ENCODE measurements around the gene SH3D21.

SH3D21 gene

DNA sequence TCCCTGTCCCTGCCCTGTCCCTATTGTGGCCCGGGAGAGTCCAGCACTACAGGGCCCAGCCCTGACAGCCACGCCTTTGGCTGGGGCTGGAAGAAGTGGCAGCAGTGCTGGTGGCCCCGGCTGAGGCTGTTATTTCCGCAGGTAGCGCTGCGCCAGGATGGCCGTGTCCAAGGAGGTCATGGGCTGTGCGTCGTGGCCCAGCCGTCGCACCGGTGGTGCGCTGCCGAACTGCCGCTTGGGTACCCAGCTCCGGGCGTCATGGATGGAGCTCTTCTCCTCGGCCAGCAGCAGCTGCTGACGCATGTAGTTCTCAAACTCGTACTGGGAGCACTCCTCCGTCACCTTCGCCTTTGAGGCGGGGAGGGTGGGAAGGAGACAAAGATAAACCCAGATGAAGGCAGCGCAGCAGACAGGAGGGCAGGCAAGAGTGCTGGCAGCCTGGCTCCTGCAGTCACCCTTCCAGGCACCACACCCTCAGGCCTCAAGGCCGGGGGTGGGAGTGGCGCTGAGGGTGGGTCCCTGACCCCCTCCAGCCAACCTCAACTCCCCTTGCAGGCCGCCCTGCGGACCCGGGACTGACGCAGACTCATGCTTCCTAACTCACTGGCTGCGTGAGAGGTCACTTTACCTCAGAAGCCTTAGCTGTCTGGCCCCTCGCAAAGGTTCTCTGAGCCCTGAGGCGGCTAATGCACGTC, 35.6 kb downstream of the SH3D21 start:
- H3K27ac ChIP-seq (ENCODE audit: low read depth, low read length): no peak overlapping the region
- H3K4me3 ChIP-seq (ENCODE audit: low read length): no peak overlapping the region
- H3K36me3 ChIP-seq (ENCODE audit: control insufficient read depth, low read length): peaks cover 63% of the 10 kb centered on the region
- H3K9me3 ChIP-seq (ENCODE audit: control insufficient read depth, insufficient read depth, low read length): no peaks in the 10 kb centered on the region
- peaks cover 6% of the 10 kb centered on the region for H3K4me1 ChIP-seq (ENCODE audit: control insufficient read depth, low read length)
- no peak for TF ChIP-seq EZH2phosphoT487 (IDR thresholded peaks at IDR 0.05; ENCODE audit: borderline replicate concordance, low read length)
- TF ChIP-seq, protein P1, sequence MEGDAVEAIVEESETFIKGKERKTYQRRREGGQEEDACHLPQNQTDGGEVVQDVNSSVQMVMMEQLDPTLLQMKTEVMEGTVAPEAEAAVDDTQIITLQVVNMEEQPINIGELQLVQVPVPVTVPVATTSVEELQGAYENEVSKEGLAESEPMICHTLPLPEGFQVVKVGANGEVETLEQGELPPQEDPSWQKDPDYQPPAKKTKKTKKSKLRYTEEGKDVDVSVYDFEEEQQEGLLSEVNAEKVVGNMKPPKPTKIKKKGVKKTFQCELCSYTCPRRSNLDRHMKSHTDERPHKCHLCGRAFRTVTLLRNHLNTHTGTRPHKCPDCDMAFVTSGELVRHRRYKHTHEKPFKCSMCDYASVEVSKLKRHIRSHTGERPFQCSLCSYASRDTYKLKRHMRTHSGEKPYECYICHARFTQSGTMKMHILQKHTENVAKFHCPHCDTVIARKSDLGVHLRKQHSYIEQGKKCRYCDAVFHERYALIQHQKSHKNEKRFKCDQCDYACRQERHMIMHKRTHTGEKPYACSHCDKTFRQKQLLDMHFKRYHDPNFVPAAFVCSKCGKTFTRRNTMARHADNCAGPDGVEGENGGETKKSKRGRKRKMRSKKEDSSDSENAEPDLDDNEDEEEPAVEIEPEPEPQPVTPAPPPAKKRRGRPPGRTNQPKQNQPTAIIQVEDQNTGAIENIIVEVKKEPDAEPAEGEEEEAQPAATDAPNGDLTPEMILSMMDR (IDR thresholded peaks at IDR 0.05; ENCODE audit: low read depth, low read length, poor library complexity, severe bottlenecking): no peak
- no peaks in the 10 kb centered on the region; the same call in 1 of the 2 replicates for H4K20me1 ChIP-seq (ENCODE audit: control insufficient read depth, insufficient read depth, low read depth, low read length)
- H3K79me2 ChIP-seq (ENCODE audit: control insufficient read depth, low read length): no peaks in the 10 kb centered on the region
- H3K9me2 ChIP-seq (replicated peaks; ENCODE audit: control insufficient read depth, low read length): no peaks in the 10 kb centered on the region
- no peaks in the 10 kb centered on the region; the same call in 1 of the 2 replicates for H3F3A ChIP-seq (ENCODE audit: control insufficient read depth, insufficient read depth)
- no peak overlapping the region for H3K4me2 ChIP-seq (ENCODE audit: low read length)
- H3K27me3 ChIP-seq (ENCODE audit: control insufficient read depth, low read length): no peaks in the 10 kb centered on the region

GRCh38 chr1:36342426-36343185, 36.4 kb downstream of the SH3D21 start:
- no peaks in the 10 kb centered on the region; the same call in 1 of the 2 replicates for H3F3A ChIP-seq (ENCODE audit: control insufficient read depth, insufficient read depth)
- no peaks in the 10 kb centered on the region for H3K9me3 ChIP-seq (ENCODE audit: control insufficient read depth, insufficient read depth, low read length)
- no peaks in the 10 kb centered on the region; the same call in 1 of the 2 replicates for H4K20me1 ChIP-seq (ENCODE audit: control insufficient read depth, insufficient read depth, low read depth, low read length)
- no peaks in the 10 kb centered on the region for H3K79me2 ChIP-seq (ENCODE audit: control insufficient read depth, low read length)
- no peaks in the 10 kb centered on the region for H3K27me3 ChIP-seq (ENCODE audit: control insufficient read depth, low read length)
- no peak overlapping the region for H3K27ac ChIP-seq (ENCODE audit: low read depth, low read length)
- no peak for TF ChIP-seq EZH2phosphoT487 (IDR thresholded peaks at IDR 0.05; ENCODE audit: borderline replicate concordance, low read length)
- TF ChIP-seq, protein P1 (IDR thresholded peaks at IDR 0.05; ENCODE audit: low read depth, low read length, poor library complexity, severe bottlenecking): peak; percentile 81
- no peaks in the 10 kb centered on the region for H3K9me2 ChIP-seq (replicated peaks; ENCODE audit: control insufficient read depth, low read length)
- peaks cover 6% of the 10 kb centered on the region for H3K4me1 ChIP-seq (ENCODE audit: control insufficient read depth, low read length)
- H3K4me2 ChIP-seq (ENCODE audit: low read length): no peak overlapping the region
- peaks cover 68% of the 10 kb centered on the region for H3K36me3 ChIP-seq (ENCODE audit: control insufficient read depth, low read length)
- H3K4me3 ChIP-seq (ENCODE audit: low read length): no peak overlapping the region

GRCh38 chr1:36343651-36344394, 37.7 kb downstream of the SH3D21 start:
- H3K9me2 ChIP-seq (replicated peaks; ENCODE audit: control insufficient read depth, low read length): no peaks in the 10 kb centered on the region
- TF ChIP-seq EZH2phosphoT487 (IDR thresholded peaks at IDR 0.05; ENCODE audit: borderline replicate concordance, low read length): no peak
- TF ChIP-seq, protein P1 (IDR thresholded peaks at IDR 0.05; ENCODE audit: low read depth, low read length, poor library complexity, severe bottlenecking): no peak
- H3K36me3 ChIP-seq (ENCODE audit: control insufficient read depth, low read length): peaks cover 79% of the 10 kb centered on the region
- no peak overlapping the region for H3K27ac ChIP-seq (ENCODE audit: low read depth, low read length)
- H3K4me2 ChIP-seq (ENCODE audit: low read length): no peak overlapping the region
- H3K4me3 ChIP-seq (ENCODE audit: low read length): no peak overlapping the region
- no peaks in the 10 kb centered on the region for H4K20me1 ChIP-seq (ENCODE audit: control insufficient read depth, insufficient read depth, low read depth, low read length)
- H3K9me3 ChIP-seq (ENCODE audit: control insufficient read depth, insufficient read depth, low read length): no peaks in the 10 kb centered on the region
- H3K79me2 ChIP-seq (ENCODE audit: control insufficient read depth, low read length): no peaks in the 10 kb centered on the region
- no peaks in the 10 kb centered on the region for H3K27me3 ChIP-seq (ENCODE audit: control insufficient read depth, low read length)
- no peaks in the 10 kb centered on the region; the same call in 1 of the 2 replicates for H3F3A ChIP-seq (ENCODE audit: control insufficient read depth, insufficient read depth)
- H3K4me1 ChIP-seq (ENCODE audit: control insufficient read depth, low read length): peaks cover 6% of the 10 kb centered on the region

Data from DOHH2 (cell line).